Measurements from ENCODE around the gene AJM1. TPM values are rescaled to one million over a fixed set of nuclear protein-coding genes. Genes with fewer than 3 reads are reported as not detected.

The AJM1 gene
- total RNA-seq, 2 experiments from 2014 or later = 1.1 to 1.2 TPM

DNA sequence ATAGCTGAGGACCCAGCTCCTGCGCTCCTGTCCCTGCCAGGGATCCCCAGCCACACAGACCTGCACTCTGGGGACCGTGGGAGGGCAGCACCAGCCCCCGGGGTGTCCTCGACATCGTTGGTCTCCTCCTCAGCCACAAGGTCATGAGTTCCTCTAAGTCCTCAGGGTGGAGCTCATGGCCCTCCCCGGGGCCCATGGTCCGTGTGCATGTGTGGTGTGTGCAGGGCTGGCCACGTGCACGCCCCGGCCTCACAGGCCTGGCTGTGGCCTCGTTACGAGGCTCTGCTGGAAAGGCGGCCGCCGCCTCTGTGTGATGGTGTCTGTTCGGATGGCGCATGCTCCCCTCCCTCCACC lies 16.1 kb upstream of the AJM1 start:
- CTCF ChIA-PET = no interaction called here
- intact Hi-C loops (cut with DNase I, micrococcal nuclease) = no loop called here
- no peaks in the 10 kb centered on the region for H3K4me1 ChIP-seq (ENCODE audit: insufficient read depth, low read length)

DNA sequence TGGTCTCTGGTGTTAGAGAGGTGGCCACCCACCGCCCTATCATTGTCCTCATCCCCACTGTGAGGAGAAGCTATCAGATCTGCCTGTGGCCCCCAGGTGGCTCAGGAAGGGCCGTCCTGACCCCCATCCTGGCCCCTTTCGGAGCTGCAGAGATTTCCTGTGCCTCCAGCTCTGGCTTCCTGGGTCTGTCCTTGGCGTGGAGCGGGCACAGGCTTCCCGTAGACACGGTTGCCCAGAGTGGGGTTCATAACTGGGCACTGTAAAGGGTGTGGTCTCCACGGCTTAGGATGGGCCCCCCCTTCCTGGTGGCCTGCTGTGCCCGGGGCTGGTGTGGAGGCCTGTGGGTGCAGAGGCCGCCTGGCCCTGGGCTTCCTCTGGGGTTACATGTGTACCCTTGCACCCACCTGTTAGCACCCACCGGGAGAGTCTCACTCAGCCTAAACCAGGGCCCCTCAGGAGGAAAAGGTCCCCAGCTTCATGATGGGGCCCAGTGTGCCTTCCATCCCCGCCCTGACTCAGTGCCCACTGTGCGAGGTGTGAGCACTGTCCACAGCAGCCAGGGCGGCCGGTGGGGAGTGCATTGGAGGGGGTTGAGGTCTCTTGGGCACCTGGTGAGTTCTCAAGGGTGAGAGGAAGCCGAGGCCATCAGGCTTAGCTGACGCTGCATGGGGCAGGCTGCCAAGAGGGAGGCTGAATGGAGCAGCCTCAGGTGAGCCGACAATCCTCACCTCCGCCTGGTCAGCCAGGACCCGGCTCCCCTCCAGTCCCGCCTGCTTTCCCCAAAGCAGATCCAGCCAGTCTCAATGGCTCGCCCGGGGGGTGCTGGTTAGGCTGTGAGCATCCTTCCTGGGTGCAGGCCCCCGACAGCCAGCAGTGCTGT lies 15.3 kb upstream of the AJM1 start:
- Histone ChIP-seq H3K36me3 (ENCODE audit: insufficient read depth, low read length) (peaks cover 46% of the 10 kb centered on the region), H3K27ac (ENCODE audit: low read depth in 1 of 2, low read length in 2 of 2) (no peak overlapping the region), H3K27me3 (ENCODE audit: control insufficient read depth in 1 of 2, insufficient read depth in 2 of 2, low read length in 2 of 2) (no peaks in the 10 kb centered on the region), H3K9me3 (ENCODE audit: control insufficient read depth in 1 of 2, insufficient read depth in 1 of 2, low read length in 2 of 2) (no peaks in the 10 kb centered on the region), H3K4me1 (ENCODE audit: insufficient read depth, low read length) (no peaks in the 10 kb centered on the region), H3K4me3 (ENCODE audit: low read length) (no peak overlapping the region)
- no peak overlapping the region for H3K27ac Mint-ChIP-seq
- ATAC-seq (ENCODE audit: poor library complexity) (no peak), DNase-seq (no peak)
- H3K4me3 Mint-ChIP-seq = no peak overlapping the region
- TF ChIP-seq CTCF (IDR thresholded peaks at IDR 0.05) = no peak
- H3K4me1 Mint-ChIP-seq (ENCODE audit: low read depth) = no peaks in the 10 kb centered on the region
- intact Hi-C loops (cut with DNase I, micrococcal nuclease) = no loop called here
- no peaks in the 10 kb centered on the region for H3K27me3 Mint-ChIP-seq
- ChIA-PET POLR2A (no interaction called here), CTCF (no interaction called here)
- no peaks in the 10 kb centered on the region for H3K9me3 Mint-ChIP-seq
- H3K36me3 Mint-ChIP-seq (ENCODE audit: low read depth) = peaks cover 30% of the 10 kb centered on the region

More for the DNA sequence above, 16.1 kb upstream of the AJM1 start:
- Mint-ChIP-seq H3K4me1 (ENCODE audit: low read depth) (peaks cover under 1% of the 10 kb centered on the region), H3K36me3 (ENCODE audit: low read depth) (peaks cover 25% of the 10 kb centered on the region), H3K27ac (no peak overlapping the region), H3K27me3 (no peaks in the 10 kb centered on the region), H3K9me3 (no peaks in the 10 kb centered on the region), H3K4me3 (no peak overlapping the region)
- H3K27me3 ChIP-seq (ENCODE audit: control insufficient read depth in 1 of 2, insufficient read depth in 2 of 2, low read length in 2 of 2) = no peaks in the 10 kb centered on the region
- H3K27ac ChIP-seq (ENCODE audit: low read depth in 1 of 2, low read length in 2 of 2) = no peak overlapping the region
- H3K4me3 ChIP-seq (ENCODE audit: low read length) = no peak overlapping the region
- no peaks in the 10 kb centered on the region for H3K9me3 ChIP-seq (ENCODE audit: control insufficient read depth in 1 of 2, insufficient read depth in 1 of 2, low read length in 2 of 2)
- DNase-seq (peak in 1 of 14 experiments; percentile 17), ATAC-seq (ENCODE audit: poor library complexity) (no peak)
- POLR2A ChIA-PET = no interaction called here
- TF ChIP-seq CTCF (IDR thresholded peaks at IDR 0.05) = no peak
- H3K36me3 ChIP-seq (ENCODE audit: insufficient read depth, low read length) = peaks cover 45% of the 10 kb centered on the region

DNA sequence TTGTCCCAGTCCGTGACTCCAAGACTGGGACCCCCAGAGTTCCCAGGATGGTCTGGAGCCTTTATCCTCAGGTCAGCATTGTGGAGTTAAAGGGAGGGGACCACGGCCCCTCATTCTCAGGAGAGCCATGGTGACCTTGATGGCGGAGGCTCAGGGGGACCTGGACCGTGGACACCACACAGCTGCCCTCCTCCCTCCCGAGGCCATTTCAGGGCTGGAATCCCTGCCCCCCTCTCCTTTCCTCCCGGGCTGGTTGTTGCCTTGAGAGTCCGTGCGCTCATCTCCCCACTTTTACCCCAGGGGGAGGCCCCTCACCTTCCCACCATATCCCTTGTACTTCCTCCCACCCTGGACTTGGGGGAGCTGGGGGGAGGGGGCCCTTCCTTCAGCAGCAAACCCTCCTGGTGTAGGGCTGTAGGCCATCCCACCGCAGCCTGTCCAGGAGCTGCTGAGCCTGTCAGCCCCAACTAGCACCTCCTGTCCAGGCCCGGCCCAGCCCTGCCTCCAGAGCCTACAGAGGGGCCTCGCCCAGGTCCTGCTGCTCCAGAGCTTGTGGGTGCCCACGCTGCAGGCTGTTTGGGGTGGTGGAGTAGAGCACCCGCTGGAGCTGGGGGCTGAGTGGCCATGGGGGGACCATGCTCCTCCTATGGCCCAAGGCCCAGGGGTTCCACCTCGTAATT lies 14.3 kb upstream of the AJM1 start:
- no peaks in the 10 kb centered on the region for H3K9me3 ChIP-seq (ENCODE audit: control insufficient read depth in 1 of 2, insufficient read depth in 1 of 2, low read length in 2 of 2)
- intact Hi-C loops (cut with DNase I, micrococcal nuclease) = no loop called here
- CTCF ChIA-PET = no interaction called here
- Mint-ChIP-seq H3K27me3 (no peaks in the 10 kb centered on the region), H3K27ac (no peak overlapping the region), H3K4me3 (no peak overlapping the region), H3K36me3 (ENCODE audit: low read depth) (peaks cover 34% of the 10 kb centered on the region), H3K4me1 (ENCODE audit: low read depth) (no peaks in the 10 kb centered on the region), H3K9me3 (no peaks in the 10 kb centered on the region)
- H3K27ac ChIP-seq (ENCODE audit: low read depth in 1 of 2, low read length in 2 of 2) = no peak overlapping the region
- H3K27me3 ChIP-seq (ENCODE audit: control insufficient read depth in 1 of 2, insufficient read depth in 2 of 2, low read length in 2 of 2) = no peaks in the 10 kb centered on the region
- DNase-seq (no peak), ATAC-seq (ENCODE audit: poor library complexity) (no peak)
- H3K4me1 ChIP-seq (ENCODE audit: insufficient read depth, low read length) = no peaks in the 10 kb centered on the region
- H3K4me3 ChIP-seq (ENCODE audit: low read length) = no peak overlapping the region
- H3K36me3 ChIP-seq (ENCODE audit: insufficient read depth, low read length) = peaks cover 54% of the 10 kb centered on the region
- POLR2A ChIA-PET = no interaction called here
- TF ChIP-seq CTCF (IDR thresholded peaks at IDR 0.05) = no peak

Data from CD4-positive, alpha-beta T cell (primary cell).